Breast epithelium (tissue), 3 donors: Measurements from ENCODE around the gene ATOSA.

Experiments
- CTCF ChIP-seq, 3 donors: fragments of 450-650 bp; IDR thresholded peaks; one replicate each; pipeline ENCODE4 v1.5.1; 2016 to 2017; ENCODE audit warnings: antibody characterized with exemption in 3 of 3, mild to moderate bottlenecking in 3 of 3, moderate library complexity in 3 of 3
- POLR2A ChIP-seq: fragments of 450-650 bp; IDR thresholded peaks from one replicate; pipeline ENCODE4 v1.6.1; 2016; ENCODE audit warnings: antibody characterized with exemption, mild to moderate bottlenecking, moderate library complexity
- POLR2AphosphoS5 ChIP-seq, 3 donors: sonication (generic); formaldehyde crosslinking; IDR thresholded peaks; one replicate each; pipeline ENCODE4 v1.6.1; 2017; ENCODE audit warnings: antibody characterized with exemption in 3 of 3

GRCh38 chr15:52673312-52673711 lies 5.9 kb downstream of the ATOSA start:
- TF ChIP-seq CTCF (IDR thresholded peaks at IDR 0.05) = no peak
- TF ChIP-seq POLR2A = no peak
- TF ChIP-seq POLR2AphosphoS5 (IDR thresholded peaks at IDR 0.05) = no peak
